HepG2 (cell line): ENCODE data around the gene JAG1. TPM values are rescaled to one million over a fixed set of nuclear protein-coding genes. Genes with fewer than 3 reads are reported as not detected.

Source experiments
- ATAC-seq: fragments of 200-7000 bp; cut with Tn5 transposase; 3 replicates; pipeline ENCODE4 v1.9.1; 2020; ENCODE audit warnings: mild to moderate bottlenecking, moderate library complexity
- BruUV-seq: library from RNA; stranded (reverse); fragments of 400-500 nt; replicated peaks from 2 replicates; lab custom pipeline; 2021; lab: Mats Ljungman, UMichigan
- CTCF ChIA-PET: fragments of 300-600 bp; formaldehyde crosslinking; extraction: SDS; loops from one replicate; lab custom pipeline; 2021; ENCODE audit warnings: low total read pairs, inconsistent platforms, low intra/inter-chr PET ratio; lab: Yijun Ruan, JAX
- POLR2A ChIA-PET: fragments of 350-600 bp; sonication (Branson Sonifier 250); formaldehyde crosslinking; loops from one replicate; lab custom pipeline; 2020; ENCODE audit warnings: antibody characterized with exemption, inconsistent platforms; lab: Yijun Ruan, JAX
- DNase-seq: peaks from one replicate; pipeline ENCODE4 v3.0.0-alpha.2; 2015; ENCODE audit warnings: low spot score
- FAIRE-seq: peaks from 3 replicates; lab custom pipeline; 2011; peaks lifted over from hg19 to GRCh38; lab: Jason Lieb, UNC
- H2AFZ ChIP-seq: one replicate; pipeline ENCODE4 v1.6.1; 2011; ENCODE audit warnings: low read length, inconsistent platforms
- H3K27ac ChIP-seq: fragments of 300-600 bp; 3 replicates; pipeline ENCODE4 v1.8.0; 2011; ENCODE audit warnings: mixed run types, mild to moderate bottlenecking, mixed read lengths, low read length, inconsistent platforms; ENCODE audit not compliant: insufficient read depth; ENCODE audit errors: extremely low read length
- H3K27me3 ChIP-seq, 2 experiments: fragments of 200-600 bp in 1 of 2; 2 replicates in 1 of 2; 3 replicates in 1 of 2; pipeline versions ENCODE4 v1.6.0 to v1.8.0; 2011; ENCODE audit warnings: low read length in 2 of 2, mild to moderate bottlenecking in 2 of 2, moderate library complexity in 2 of 2, inconsistent platforms in 1 of 2; ENCODE audit not compliant: insufficient read depth in 2 of 2, control insufficient read depth in 1 of 2
- H3K36me3 ChIP-seq, 2 experiments: fragments of 200-600 bp in 1 of 2; replicated peaks in 1 of 2; 2 replicates in 1 of 2; 3 replicates in 1 of 2; pipeline versions ENCODE4 v1.5.1 to v1.8.0; 2011; ENCODE audit warnings: low read length in 2 of 2, inconsistent platforms in 1 of 2; ENCODE audit not compliant: insufficient read depth in 2 of 2, control insufficient read depth in 1 of 2
- H3K4me1 ChIP-seq: 2 replicates; pipeline ENCODE4 v1.5.1; 2012; ENCODE audit warnings: low read length, inconsistent platforms; ENCODE audit not compliant: insufficient read depth
- H3K4me2 ChIP-seq: 2 replicates; pipeline ENCODE4 v1.6.0; 2011; ENCODE audit warnings: low read depth, low read length, inconsistent platforms
- H3K4me3 ChIP-seq, 3 experiments: fragments of 200-600 bp in 1 of 3; sonication (generic), shearing (Covaris generic) in 1 of 3; replicated peaks in 1 of 3; 2 replicates each; pipeline ENCODE4 v1.5.1; 2011 to 2016; ENCODE audit warnings: low read length in 3 of 3, inconsistent platforms in 2 of 3, low read depth in 2 of 3, mild to moderate bottlenecking in 2 of 3, control low read depth in 1 of 3, mixed read lengths in 1 of 3; ENCODE audit not compliant: insufficient read depth in 1 of 3
- H3K79me2 ChIP-seq: one replicate; pipeline ENCODE4 v1.6.1; 2011; ENCODE audit warnings: low read length, inconsistent platforms; ENCODE audit not compliant: insufficient read depth
- H3K9ac ChIP-seq: 2 replicates; pipeline ENCODE4 v1.6.0; 2011; ENCODE audit warnings: mild to moderate bottlenecking, low read depth, low read length, inconsistent platforms; ENCODE audit not compliant: insufficient read depth
- H3K9me3 ChIP-seq: 2 replicates; pipeline ENCODE4 v1.5.1; 2012; ENCODE audit warnings: mild to moderate bottlenecking, low read length
- H4K20me1 ChIP-seq: 2 replicates; pipeline ENCODE4 v1.6.0; 2011; ENCODE audit warnings: inconsistent platforms, mild to moderate bottlenecking, low read length, moderate library complexity; ENCODE audit not compliant: insufficient read depth
- ARID5B ChIP-seq: IDR thresholded peaks from 2 replicates; pipeline ENCODE4 v1.4.0; 2020; ENCODE audit warnings: mild to moderate bottlenecking, missing genetic modification reagents
- EP300 ChIP-seq, 3 experiments: sonication (generic) in 1 of 3; formaldehyde crosslinking in 1 of 3; IDR thresholded peaks; 2 replicates each; pipeline versions ENCODE4 v1.5.1 to v1.6.1; 2011 to 2020; ENCODE audit warnings: low read depth in 2 of 3, low read length in 2 of 3, borderline replicate concordance in 1 of 3, improper control_type of control experiment in 1 of 3, mild to moderate bottlenecking in 1 of 3, missing genetic modification reagents in 1 of 3, moderate library complexity in 1 of 3
- ETV5 ChIP-seq: IDR thresholded peaks from 2 replicates; pipeline ENCODE4 v1.6.1; 2018; ENCODE audit warnings: missing biosample characterization, missing genetic modification reagents, inconsistent platforms, borderline replicate concordance
- NFIC ChIP-seq: IDR thresholded peaks from 2 replicates; pipeline ENCODE4 v1.6.1; 2012; ENCODE audit warnings: mild to moderate bottlenecking, low read length, inconsistent platforms
- SKI ChIP-seq: fragments of 450-650 bp; IDR thresholded peaks from one replicate; pipeline ENCODE4 v1.6.1; 2018; ENCODE audit warnings: mild to moderate bottlenecking; ENCODE audit not compliant: partially characterized antibody
- SMC3 ChIP-seq: IDR thresholded peaks from 2 replicates; pipeline ENCODE4 v1.6.1; 2011; ENCODE audit warnings: low read length, improper control_type of control experiment
- SP5 ChIP-seq: IDR thresholded peaks from 2 replicates; pipeline ENCODE4 v1.6.1; 2016; ENCODE audit warnings: low read depth, borderline replicate concordance
- TOE1 ChIP-seq: sonication (generic); formaldehyde crosslinking; IDR thresholded peaks from 2 replicates; pipeline ENCODE4 v1.4.0; 2020; ENCODE audit warnings: mild to moderate bottlenecking, missing genetic modification reagents
- TOPORS ChIP-seq: sonication (generic); formaldehyde crosslinking; IDR thresholded peaks from 2 replicates; pipeline ENCODE4 v1.8.0; 2023; ENCODE audit warnings: mild to moderate bottlenecking, missing genetic modification reagents
- ZBTB37 ChIP-seq: sonication (generic); formaldehyde crosslinking; IDR thresholded peaks from 2 replicates; pipeline ENCODE4 v1.4.0; 2020; ENCODE audit warnings: mild to moderate bottlenecking, missing genetic modification reagents
- ZNF615 ChIP-seq: sonication (generic); formaldehyde crosslinking; IDR thresholded peaks from 2 replicates; pipeline ENCODE4 v1.5.0; 2020; ENCODE audit warnings: mild to moderate bottlenecking, missing genetic modification reagents, borderline replicate concordance
- ZNF629 ChIP-seq: sonication (generic); formaldehyde crosslinking; conservative IDR thresholded peaks from 2 replicates; pipeline ENCODE4 v1.5.0; 2020; ENCODE audit warnings: missing genetic modification reagents
- ZNF766 ChIP-seq: sonication (generic); formaldehyde crosslinking; IDR thresholded peaks from 2 replicates; pipeline ENCODE4 v1.5.0; 2020; ENCODE audit warnings: missing genetic modification reagents, borderline replicate concordance
- WGBS: methylation state at CpG from one replicate; pipeline ENCODE4 v1.1.6; 2017; ENCODE audit warnings: low lambda C conversion rate; 5-methylcytosine and 5-hydroxymethylcytosine counted together
- in situ Hi-C: cut with HindIII; loops from 2 replicates; pipeline ENCODE4 v1.10.0; 2017; ENCODE audit warnings: low pct_unique_long_range_greater_than_20kb; ENCODE audit not compliant: extremely low pct_ligation_motif_present
- intact Hi-C: fragments of 100-400 bp; cut with micrococcal nuclease; formaldehyde crosslinking; loops from one replicate; pipeline ENCODE4 v1.10.0; 2022; ENCODE audit not compliant: unreplicated experiment
- polyA plus RNA-seq, 8 experiments: library from polyadenylated mRNA; depleted of rRNA in 3 of 8; stranded (reverse) in 7 of 8; unstranded in 1 of 8; fragments of >200 nt; fragmentation: Illumina TruSeq in 4 of 8; extraction: Trizol in 4 of 8; gene quantifications; 2 replicates each; pipeline versions ENCODE4 v1.2.1 to v1.2.3, GENCODE V29; 2011 to 2016; ENCODE audit warnings: low read depth in 4 of 8, missing spikeins in 1 of 8, mixed read lengths in 1 of 8; ENCODE audit not compliant: insufficient read depth in 1 of 8
- total RNA-seq, 5 experiments: library from RNA; depleted of rRNA; stranded (reverse); fragments of >200 nt; fragmentation: Illumina TruSeq; extraction: Trizol; gene quantifications; 2 replicates each; pipeline ENCODE4 v1.2.3, GENCODE V29; 2016; ENCODE audit warnings: low read depth in 1 of 5

JAG1 gene
- total and polyA plus RNA-seq, 2 of the 13 experiments (the other 11 are each of a cell fraction or from before 2014, with no cell fraction given), result 47.1 to 56.3 TPM

GRCh38 chr20:10718661-10719060, 44.9 kb upstream of the JAG1 start:
- in situ Hi-C loops, result no loop called here
- no peak for TF ChIP-seq SP5 (CRISPR knock-in tag)
- TF ChIP-seq ZNF615 (CRISPR knock-in tag), result 0 out of 2 replicates have a peak, but pooled peaks have one; percentile 12
- TF ChIP-seq, all 625 proteins: peak for 1
- intact Hi-C loops, result no loop called here
- ATAC-seq (no peak), DNase-seq (no peak), FAIRE-seq (no peak)
- H3K4me1 ChIP-seq, result peaks cover 66% of the 10 kb centered on the region
- H3K9me3 ChIP-seq, result no peaks in the 10 kb centered on the region
- no peak overlapping the region for H3K4me2 ChIP-seq
- no TSS peak for BruUV-seq
- H3K36me3 ChIP-seq, result no peaks in the 10 kb centered on the region
- H2AFZ ChIP-seq, result no peak overlapping the region
- no peak overlapping the region for H3K27ac ChIP-seq
- ChIA-PET CTCF (no interaction called here), POLR2A (no interaction called here)
- no peaks in the 10 kb centered on the region for H4K20me1 ChIP-seq
- H3K9ac ChIP-seq, result no peak overlapping the region
- 97% methylated on average over 3 of the region's 3 CpGs for WGBS
- no peak overlapping the region for H3K4me3 ChIP-seq
- no peaks in the 10 kb centered on the region for H3K79me2 ChIP-seq
- H3K27me3 ChIP-seq, result no peaks in the 10 kb centered on the region

GRCh38 chr20:10716855-10717254, 43.1 kb upstream of the JAG1 start:
- intact Hi-C loops, result no loop called here
- Histone ChIP-seq H3K79me2 (no peaks in the 10 kb centered on the region), H4K20me1 (no peaks in the 10 kb centered on the region), H3K4me1 (peaks cover 84% of the 10 kb centered on the region), H3K4me2 (no peak overlapping the region), H3K9me3 (no peaks in the 10 kb centered on the region), H3K27me3 (no peaks in the 10 kb centered on the region), H3K36me3 (no peaks in the 10 kb centered on the region), H3K4me3 (no peak overlapping the region), H2AFZ (no peak overlapping the region), H3K9ac (no peak overlapping the region), H3K27ac (no peak overlapping the region)
- peak; percentile 46 for DNase-seq
- ChIA-PET POLR2A (interaction anchor here (9.1 kb wide), 1 partner anchor 44 kb away, joined by 104 read pairs; the partner anchor contains the start of gene JAG1), CTCF (no interaction called here)
- in situ Hi-C loops, result no loop called here
- no peak for ATAC-seq
- no TSS peak for BruUV-seq
- FAIRE-seq, result no peak
- no peak for TF ChIP-seq ZNF629 (CRISPR knock-in tag)
- peak in 1 of 2 experiments; percentile 48; a peak in 2 of 4 replicates for TF ChIP-seq EP300 (IDR thresholded peaks at IDR 0.05; ENCODE audit: low read depth in 2 of 2, low read length in 2 of 2)
- no peak for TF ChIP-seq EP300 (CRISPR knock-in tag; IDR thresholded peaks at IDR 0.05; ENCODE audit: borderline replicate concordance)
- no peak for TF ChIP-seq SKI
- no peak for TF ChIP-seq TOPORS
- TF ChIP-seq NFIC, result peak; percentile 42; the same call in 1 of the 2 replicates
- peak; percentile 53; the same call in 1 of the 2 replicates for TF ChIP-seq ETV5 (CRISPR knock-in tag)
- TF ChIP-seq TOE1, result no peak
- no peak for TF ChIP-seq ZBTB37 (CRISPR knock-in tag)
- no peak for TF ChIP-seq SMC3
- TF ChIP-seq ARID5B (CRISPR knock-in tag), result peak; percentile 74
- no peak for TF ChIP-seq ZNF766 (CRISPR knock-in tag)
